Sigmoid colon (tissue), 7 donors: ENCODE results near the gene EEFSEC. TPM values are rescaled to one million over a fixed set of nuclear protein-coding genes. Genes with fewer than 3 reads are reported as not detected.

Experiments used
- DNase-seq: peaks from one replicate; pipeline ENCODE4 v3.0.0-alpha.2; 2019
- H3K27ac ChIP-seq, 4 donors: fragments of 200-600 bp; sonication (generic); one replicate each; pipeline ENCODE4 v1.5.1; 2016 to 2019; ENCODE audit warnings: mild to moderate bottlenecking in 1 of 4
- H3K27me3 ChIP-seq, 3 donors: fragments of 200-600 bp; sonication (generic); one replicate each; pipeline ENCODE4 v1.5.1; 2019; ENCODE audit warnings: mild to moderate bottlenecking in 1 of 3
- H3K36me3 ChIP-seq, 4 donors: fragments of 200-600 bp; sonication (generic); one replicate each; pipeline ENCODE4 v1.5.1; 2016 to 2019
- H3K4me1 ChIP-seq, 4 donors: fragments of 200-600 bp; sonication (generic); one replicate each; pipeline ENCODE4 v1.5.1; 2017 to 2019
- H3K4me3 ChIP-seq, 4 donors: fragments of 200-600 bp; sonication (generic); one replicate each; pipeline ENCODE4 v1.5.1; 2017 to 2019; ENCODE audit warnings: mild to moderate bottlenecking in 2 of 4, moderate library complexity in 1 of 4
- H3K9me3 ChIP-seq, 4 donors: fragments of 200-600 bp in 3 of 4; sonication (generic) in 3 of 4; one replicate each; pipeline versions ENCODE4 v1.5.1 to v1.6.1; 2013 to 2019
- EP300 ChIP-seq, 4 donors: sonication (generic); formaldehyde crosslinking; IDR thresholded peaks; one replicate each; pipeline ENCODE4 v1.6.1; 2017; ENCODE audit warnings: antibody characterized with exemption in 4 of 4
- POLR2A ChIP-seq, 2 donors: fragments of 450-650 bp; IDR thresholded peaks; one replicate each; pipeline ENCODE4 v1.6.1; 2016; ENCODE audit warnings: antibody characterized with exemption in 2 of 2, mild to moderate bottlenecking in 2 of 2, moderate library complexity in 2 of 2
- POLR2AphosphoS5 ChIP-seq, 4 donors: sonication (generic); formaldehyde crosslinking; IDR thresholded peaks; one replicate each; pipeline ENCODE4 v1.6.1; 2017; ENCODE audit warnings: antibody characterized with exemption in 4 of 4
- WGBS, 2 donors: extraction: QIAGEN DNeasy Blood & Tissue Kit; methylation state at CpG; one replicate each; pipeline ENCODE4 v1.1.7; 2013; 5-methylcytosine and 5-hydroxymethylcytosine counted together
- intact Hi-C: fragments of 100-400 bp; cut with DNase I; formaldehyde crosslinking; loops from one replicate; pipeline ENCODE4 v1.15.1; 2023
- polyA plus RNA-seq, 3 donors: library from polyadenylated mRNA; stranded (reverse); fragments of 200-250 nt; gene quantifications; one replicate each; pipeline ENCODE4 v1.2.3, GENCODE V29; 2013
- total RNA-seq, 4 donors: library from RNA; depleted of rRNA; stranded (reverse); fragments of >200 nt; gene quantifications; one replicate each; pipeline ENCODE4 v1.1.0, GENCODE V29; 2016
- TF ChIP-seq, protein P1 (sequence below), 4 experiments: fragments of 450-650 bp in 3 of 4; fragments of 200-600 bp in 1 of 4; IDR thresholded peaks; one replicate each; pipeline ENCODE4 v1.5.1; 2016 to 2019; ENCODE audit warnings: antibody characterized with exemption in 4 of 4, mild to moderate bottlenecking in 3 of 4, moderate library complexity in 2 of 4
- donor health status: healthy with polysubstance abuse.
- donor health status: Bipolar disorder and iron deficiency.
- donor health status: healthy.

EEFSEC gene
- total and polyA plus RNA-seq, 7 donors: 5.3 to 16.1 (median 12.2) TPM

DNA sequence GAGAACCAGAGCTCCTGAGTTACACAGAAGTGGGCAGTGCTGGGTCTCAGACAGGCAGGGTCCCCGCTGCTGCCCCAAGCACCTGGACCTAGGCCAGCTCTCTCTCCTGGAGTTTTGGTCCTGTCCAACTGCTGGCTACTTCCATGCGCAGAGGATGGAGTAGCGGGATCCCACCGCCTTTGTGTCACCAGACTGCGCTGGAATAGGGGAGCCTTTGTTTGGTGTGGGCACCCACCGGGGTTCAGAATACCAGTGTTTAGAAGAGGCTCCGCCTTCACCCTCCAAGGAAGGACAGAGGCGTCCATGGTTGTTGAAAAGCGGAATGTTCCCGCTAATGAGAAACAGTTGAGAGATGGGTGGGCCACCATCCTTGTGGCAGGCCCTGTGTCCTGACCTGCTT lies 159.0 kb downstream of the EEFSEC start:
- intact Hi-C loops: no loop called here
- Histone ChIP-seq H3K4me1 (peaks cover 0 to 13% (median 6%) of the 10 kb centered on the region in 4 donors), H3K27me3 (no peaks in the 10 kb centered on the region), H3K9me3 (no peaks in the 10 kb centered on the region), H3K36me3 (no peaks in the 10 kb centered on the region), H3K27ac (no peak overlapping the region), H3K4me3 (no peak overlapping the region)
- WGBS, 2 donors: 98% methylated on average over 10 of the region's 10 CpGs
- no peak for DNase-seq
- TF ChIP-seq POLR2A (IDR thresholded peaks at IDR 0.05) (no peak), POLR2AphosphoS5 (IDR thresholded peaks at IDR 0.05) (no peak)
- TF ChIP-seq, protein P1, sequence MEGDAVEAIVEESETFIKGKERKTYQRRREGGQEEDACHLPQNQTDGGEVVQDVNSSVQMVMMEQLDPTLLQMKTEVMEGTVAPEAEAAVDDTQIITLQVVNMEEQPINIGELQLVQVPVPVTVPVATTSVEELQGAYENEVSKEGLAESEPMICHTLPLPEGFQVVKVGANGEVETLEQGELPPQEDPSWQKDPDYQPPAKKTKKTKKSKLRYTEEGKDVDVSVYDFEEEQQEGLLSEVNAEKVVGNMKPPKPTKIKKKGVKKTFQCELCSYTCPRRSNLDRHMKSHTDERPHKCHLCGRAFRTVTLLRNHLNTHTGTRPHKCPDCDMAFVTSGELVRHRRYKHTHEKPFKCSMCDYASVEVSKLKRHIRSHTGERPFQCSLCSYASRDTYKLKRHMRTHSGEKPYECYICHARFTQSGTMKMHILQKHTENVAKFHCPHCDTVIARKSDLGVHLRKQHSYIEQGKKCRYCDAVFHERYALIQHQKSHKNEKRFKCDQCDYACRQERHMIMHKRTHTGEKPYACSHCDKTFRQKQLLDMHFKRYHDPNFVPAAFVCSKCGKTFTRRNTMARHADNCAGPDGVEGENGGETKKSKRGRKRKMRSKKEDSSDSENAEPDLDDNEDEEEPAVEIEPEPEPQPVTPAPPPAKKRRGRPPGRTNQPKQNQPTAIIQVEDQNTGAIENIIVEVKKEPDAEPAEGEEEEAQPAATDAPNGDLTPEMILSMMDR (IDR thresholded peaks at IDR 0.05): no peak

DNA sequence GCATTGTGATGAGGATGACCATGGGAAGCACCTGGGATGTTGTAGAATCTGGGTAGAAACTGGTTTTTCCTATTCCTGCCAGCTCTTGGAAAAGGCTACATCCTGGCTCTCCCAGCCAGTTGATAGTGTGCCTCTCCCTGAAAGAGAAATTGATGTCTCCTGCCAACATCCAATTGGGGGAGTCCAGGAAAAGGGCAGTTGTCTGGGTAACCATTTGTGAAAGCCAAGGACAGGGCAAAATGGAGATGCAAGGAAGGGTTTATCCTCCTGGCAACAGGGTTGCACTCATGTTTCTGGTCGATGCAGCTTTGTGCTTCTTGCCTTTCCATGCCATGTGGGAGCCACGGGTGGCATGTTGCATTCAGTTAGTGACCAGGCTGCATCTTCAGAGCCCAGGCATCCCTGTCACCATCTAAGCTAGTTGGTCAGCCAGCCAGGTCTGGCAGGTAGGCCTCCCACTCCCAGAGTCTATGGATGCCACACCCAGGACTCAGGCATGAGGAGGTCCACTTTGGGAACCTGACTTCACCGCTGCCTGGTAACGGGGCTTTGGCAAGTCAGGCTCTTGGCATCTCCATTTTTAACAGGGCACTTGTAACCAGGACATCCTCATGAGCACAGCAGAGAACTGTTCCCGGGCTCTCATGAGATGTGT lies 159.9 kb downstream of the EEFSEC start:
- TF ChIP-seq POLR2AphosphoS5 (IDR thresholded peaks at IDR 0.05) (no peak), EP300 (IDR thresholded peaks at IDR 0.05) (no peak), POLR2A (IDR thresholded peaks at IDR 0.05) (no peak)
- TF ChIP-seq, protein P1 (IDR thresholded peaks at IDR 0.05): no peak
- intact Hi-C loops: no loop called here
- 94 to 96% methylated on average over 5 of the region's 5 CpGs for WGBS, 2 donors
- no peak overlapping the region for H3K4me3 ChIP-seq
- H3K27me3 ChIP-seq: no peaks in the 10 kb centered on the region
- H3K9me3 ChIP-seq: no peaks in the 10 kb centered on the region
- peaks cover 0 to 16% (median 6%) of the 10 kb centered on the region in 4 donors for H3K4me1 ChIP-seq
- no peaks in the 10 kb centered on the region for H3K36me3 ChIP-seq
- DNase-seq: no peak
- H3K27ac ChIP-seq: no peak overlapping the region

DNA sequence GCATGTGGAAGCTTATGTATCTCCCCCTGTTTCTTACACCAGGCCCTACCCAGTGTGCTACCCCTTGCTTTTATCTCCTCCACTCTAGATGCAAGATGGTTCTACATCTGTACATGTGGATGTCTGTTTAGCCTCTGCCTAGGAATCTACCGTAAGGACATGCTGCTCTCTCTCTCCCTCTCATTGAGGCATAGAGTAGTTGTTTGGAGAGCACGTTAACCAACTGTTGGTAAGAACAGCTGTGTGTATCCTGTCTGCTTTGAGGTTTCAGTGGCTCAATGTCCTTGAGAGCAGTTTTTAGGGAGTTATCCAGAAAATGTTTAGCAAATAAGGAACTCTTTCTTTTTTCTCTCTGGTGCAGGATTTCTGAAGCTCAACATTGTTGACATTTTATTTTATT lies 160.7 kb downstream of the EEFSEC start:
- 64 to 82% methylated on average over 2 of the region's 2 CpGs for WGBS, 2 donors
- DNase-seq: no peak
- no peaks in the 10 kb centered on the region for H3K36me3 ChIP-seq
- peaks cover 0 to 16% (median 6%) of the 10 kb centered on the region in 4 donors for H3K4me1 ChIP-seq
- H3K27ac ChIP-seq: no peak overlapping the region
- H3K4me3 ChIP-seq: no peak overlapping the region
- no peaks in the 10 kb centered on the region for H3K9me3 ChIP-seq
- intact Hi-C loops: no loop called here
- TF ChIP-seq POLR2AphosphoS5 (IDR thresholded peaks at IDR 0.05) (no peak), POLR2A (IDR thresholded peaks at IDR 0.05) (no peak), EP300 (IDR thresholded peaks at IDR 0.05) (no peak)
- TF ChIP-seq, protein P1 (IDR thresholded peaks at IDR 0.05): no peak
- H3K27me3 ChIP-seq: no peaks in the 10 kb centered on the region

DNA sequence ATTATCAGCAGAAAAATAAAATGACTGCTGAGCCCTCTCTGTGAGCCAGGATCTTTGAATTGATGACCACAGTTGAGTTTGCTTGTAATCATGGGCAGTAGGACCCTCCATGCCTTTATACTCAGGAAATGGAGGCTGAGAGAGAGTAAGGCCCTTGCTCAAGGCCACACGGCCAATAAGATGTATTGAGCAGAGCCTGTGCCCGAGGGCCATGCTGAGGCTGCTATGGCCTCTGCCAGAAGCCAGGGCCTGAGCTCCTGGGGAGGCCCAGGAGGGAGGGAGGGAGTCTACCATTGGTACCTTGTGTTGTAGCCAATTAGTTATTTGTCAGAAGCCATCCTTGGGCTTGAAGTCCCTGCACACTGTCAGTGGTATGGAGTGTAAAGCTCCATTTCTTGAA lies 162.0 kb downstream of the EEFSEC start:
- Histone ChIP-seq H3K4me1 (peaks cover 0 to 16% (median 6%) of the 10 kb centered on the region in 4 donors), H3K4me3 (no peak overlapping the region), H3K27me3 (no peaks in the 10 kb centered on the region), H3K36me3 (peaks cover 0 to 8% (median 0%) of the 10 kb centered on the region in 4 donors), H3K9me3 (no peaks in the 10 kb centered on the region), H3K27ac (no peak overlapping the region)
- no peak for DNase-seq
- TF ChIP-seq POLR2AphosphoS5 (IDR thresholded peaks at IDR 0.05) (no peak), EP300 (IDR thresholded peaks at IDR 0.05) (no peak), POLR2A (IDR thresholded peaks at IDR 0.05) (no peak)
- TF ChIP-seq, protein P1 (IDR thresholded peaks at IDR 0.05): no peak
- 95 to 96% methylated on average over 2 of the region's 2 CpGs for WGBS, 2 donors
- intact Hi-C loops: no loop called here

DNA sequence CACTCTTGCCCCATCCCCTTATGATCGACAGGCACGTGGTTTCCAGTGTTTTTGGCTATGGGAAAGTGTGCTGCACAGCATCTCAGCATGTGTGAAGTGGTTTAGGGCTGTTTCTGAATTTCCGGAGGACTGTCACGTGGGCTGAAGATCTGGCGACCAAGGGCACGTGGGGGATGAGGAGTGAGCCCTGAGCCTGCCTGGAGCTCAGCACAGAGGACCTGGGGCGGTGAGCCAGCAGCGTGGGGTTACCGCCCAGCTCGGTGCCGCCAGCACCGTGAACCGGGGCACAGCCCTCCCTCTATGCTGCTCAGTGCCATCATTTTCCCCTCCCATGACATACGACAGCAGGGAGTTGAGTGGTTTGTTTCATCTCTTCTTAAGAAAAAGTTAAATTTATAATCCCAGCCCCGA lies 163.2 kb downstream of the EEFSEC start:
- Histone ChIP-seq H3K27me3 (no peaks in the 10 kb centered on the region), H3K9me3 (no peaks in the 10 kb centered on the region), H3K4me1 (peaks cover 0 to 16% (median 6%) of the 10 kb centered on the region in 4 donors), H3K36me3 (peaks cover 0 to 8% (median 0%) of the 10 kb centered on the region in 4 donors), H3K27ac (no peak overlapping the region), H3K4me3 (no peak overlapping the region)
- intact Hi-C loops: no loop called here
- TF ChIP-seq POLR2AphosphoS5 (IDR thresholded peaks at IDR 0.05) (no peak), EP300 (IDR thresholded peaks at IDR 0.05) (no peak), POLR2A (IDR thresholded peaks at IDR 0.05) (no peak)
- TF ChIP-seq, protein P1 (IDR thresholded peaks at IDR 0.05): no peak
- DNase-seq: no peak
- WGBS, 2 donors: 67 to 91% methylated on average over 15 of the region's 15 CpGs
